Gastrocnemius medialis (tissue), 4 donors: ENCODE results near the gene BLOC1S4.

Experiments used
- POLR2A ChIP-seq, 2 donors: fragments of 450-650 bp; IDR thresholded peaks; one replicate each; pipeline ENCODE4 v1.6.1; 2017; ENCODE audit warnings: antibody characterized with exemption in 2 of 2, mild to moderate bottlenecking in 2 of 2, moderate library complexity in 2 of 2
- TF ChIP-seq, protein P1 (sequence below), 5 experiments: fragments of 450-650 bp in 3 of 5; fragments of 200-600 bp in 2 of 5; sonication (generic) in 2 of 5; IDR thresholded peaks in 4 of 5; conservative IDR thresholded peaks in 1 of 5; 1 replicate in 4 of 5; 2 replicates in 1 of 5; pipeline ENCODE4 v1.5.1; 2016 to 2019; ENCODE audit warnings: antibody characterized with exemption in 5 of 5, mild to moderate bottlenecking in 3 of 5, moderate library complexity in 3 of 5

DNA sequence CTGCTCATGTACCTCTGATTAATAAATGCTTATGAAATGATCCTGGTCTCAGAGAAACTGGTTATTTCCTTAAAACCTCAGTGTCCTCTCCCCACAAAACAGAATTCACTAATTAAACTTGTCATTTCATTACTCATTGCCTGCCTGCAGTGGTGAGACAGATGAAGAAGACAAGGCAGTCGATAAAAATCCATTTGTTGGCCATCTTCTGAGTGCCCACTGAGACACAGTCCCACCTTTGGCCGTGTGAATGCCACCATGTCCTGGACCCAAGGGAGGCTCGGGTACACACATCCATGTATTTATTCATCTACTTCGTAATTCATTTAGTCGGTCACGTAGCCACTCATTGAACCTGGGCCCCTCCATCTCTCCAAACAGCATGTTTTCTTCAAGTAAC is 18.8 kb upstream of the BLOC1S4 start:
- TF ChIP-seq, protein P1, sequence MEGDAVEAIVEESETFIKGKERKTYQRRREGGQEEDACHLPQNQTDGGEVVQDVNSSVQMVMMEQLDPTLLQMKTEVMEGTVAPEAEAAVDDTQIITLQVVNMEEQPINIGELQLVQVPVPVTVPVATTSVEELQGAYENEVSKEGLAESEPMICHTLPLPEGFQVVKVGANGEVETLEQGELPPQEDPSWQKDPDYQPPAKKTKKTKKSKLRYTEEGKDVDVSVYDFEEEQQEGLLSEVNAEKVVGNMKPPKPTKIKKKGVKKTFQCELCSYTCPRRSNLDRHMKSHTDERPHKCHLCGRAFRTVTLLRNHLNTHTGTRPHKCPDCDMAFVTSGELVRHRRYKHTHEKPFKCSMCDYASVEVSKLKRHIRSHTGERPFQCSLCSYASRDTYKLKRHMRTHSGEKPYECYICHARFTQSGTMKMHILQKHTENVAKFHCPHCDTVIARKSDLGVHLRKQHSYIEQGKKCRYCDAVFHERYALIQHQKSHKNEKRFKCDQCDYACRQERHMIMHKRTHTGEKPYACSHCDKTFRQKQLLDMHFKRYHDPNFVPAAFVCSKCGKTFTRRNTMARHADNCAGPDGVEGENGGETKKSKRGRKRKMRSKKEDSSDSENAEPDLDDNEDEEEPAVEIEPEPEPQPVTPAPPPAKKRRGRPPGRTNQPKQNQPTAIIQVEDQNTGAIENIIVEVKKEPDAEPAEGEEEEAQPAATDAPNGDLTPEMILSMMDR (IDR thresholded peaks at IDR 0.05 in 4 of 5, conservative IDR thresholded peaks at IDR 0.05 in 1 of 5) = no peak
- TF ChIP-seq POLR2A (IDR thresholded peaks at IDR 0.05) = no peak
